Measurements from ENCODE around the gene MUC5AC. TPM values are rescaled to one million over a fixed set of nuclear protein-coding genes. Genes with fewer than 3 reads are reported as not detected.

The MUC5AC gene
- total and polyA plus RNA-seq, 4 donors, result not detected

DNA sequence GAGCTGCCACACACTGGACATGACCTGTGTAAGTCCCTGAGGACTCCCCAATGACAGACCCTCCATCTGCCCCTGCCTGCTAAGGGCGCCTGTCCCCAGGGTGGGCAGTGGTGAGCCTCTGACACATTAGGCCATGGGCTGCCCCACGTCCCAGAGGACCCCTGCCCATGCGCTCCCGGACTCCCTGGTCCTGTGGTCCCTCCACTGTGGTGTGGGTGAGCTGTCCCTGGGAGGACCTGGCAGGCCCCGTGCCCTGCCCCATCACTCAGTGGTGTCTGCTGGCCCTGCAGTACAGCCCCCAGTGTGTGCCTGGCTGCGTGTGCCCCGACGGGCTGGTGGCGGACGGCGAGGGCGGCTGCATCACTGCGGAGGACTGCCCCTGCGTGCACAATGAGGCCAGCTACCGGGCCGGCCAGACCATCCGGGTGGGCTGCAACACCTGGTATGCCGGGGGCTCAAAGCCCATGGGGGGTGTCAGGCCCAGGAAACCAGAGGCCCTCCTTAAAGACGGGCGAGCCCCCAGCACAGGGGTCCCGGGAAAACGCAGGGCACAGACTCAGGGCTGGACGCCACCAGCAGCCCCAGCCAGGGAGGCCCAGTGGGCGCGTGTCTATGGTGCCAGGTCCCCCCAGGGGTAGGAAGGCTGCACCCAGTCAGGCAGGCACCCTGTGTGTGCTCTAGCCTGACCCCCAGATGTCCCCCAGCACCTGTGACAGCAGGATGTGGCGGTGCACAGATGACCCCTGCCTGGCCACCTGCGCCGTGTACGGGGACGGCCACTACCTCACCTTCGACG is 18.7 kb downstream of the MUC5AC start:
- WGBS, result 91% methylated on average over 32 of the region's 32 CpGs
- Histone ChIP-seq H3K27me3 (ENCODE audit: control insufficient read depth in 4 of 4, insufficient read depth in 4 of 4, low read length in 3 of 4) (peaks cover 0 to 4% (median 0%) of the 10 kb centered on the region in 4 donors), H3K4me3 (ENCODE audit: low read depth in 1 of 3, low read length in 3 of 3) (no peak overlapping the region), H3K9ac (ENCODE audit: low read depth in 1 of 2, low read length in 2 of 2) (no peak overlapping the region), H3K27ac (ENCODE audit: low read depth in 1 of 2, low read length in 2 of 2) (no peak overlapping the region), H3K9me3 (ENCODE audit: control insufficient read depth in 4 of 4, low read length in 3 of 4) (no peaks in the 10 kb centered on the region), H3K4me1 (ENCODE audit: control insufficient read depth in 4 of 4, insufficient read depth in 4 of 4, low read length in 3 of 4) (no peaks in the 10 kb centered on the region), H3K36me3 (ENCODE audit: control insufficient read depth in 4 of 4, insufficient read depth in 3 of 4, low read depth in 1 of 4, low read length in 3 of 4) (no peaks in the 10 kb centered on the region)
- TF ChIP-seq FOXA1 (IDR thresholded peaks at IDR 0.05), result no peak
- no peak for DNase-seq (ENCODE audit: low spot score)

DNA sequence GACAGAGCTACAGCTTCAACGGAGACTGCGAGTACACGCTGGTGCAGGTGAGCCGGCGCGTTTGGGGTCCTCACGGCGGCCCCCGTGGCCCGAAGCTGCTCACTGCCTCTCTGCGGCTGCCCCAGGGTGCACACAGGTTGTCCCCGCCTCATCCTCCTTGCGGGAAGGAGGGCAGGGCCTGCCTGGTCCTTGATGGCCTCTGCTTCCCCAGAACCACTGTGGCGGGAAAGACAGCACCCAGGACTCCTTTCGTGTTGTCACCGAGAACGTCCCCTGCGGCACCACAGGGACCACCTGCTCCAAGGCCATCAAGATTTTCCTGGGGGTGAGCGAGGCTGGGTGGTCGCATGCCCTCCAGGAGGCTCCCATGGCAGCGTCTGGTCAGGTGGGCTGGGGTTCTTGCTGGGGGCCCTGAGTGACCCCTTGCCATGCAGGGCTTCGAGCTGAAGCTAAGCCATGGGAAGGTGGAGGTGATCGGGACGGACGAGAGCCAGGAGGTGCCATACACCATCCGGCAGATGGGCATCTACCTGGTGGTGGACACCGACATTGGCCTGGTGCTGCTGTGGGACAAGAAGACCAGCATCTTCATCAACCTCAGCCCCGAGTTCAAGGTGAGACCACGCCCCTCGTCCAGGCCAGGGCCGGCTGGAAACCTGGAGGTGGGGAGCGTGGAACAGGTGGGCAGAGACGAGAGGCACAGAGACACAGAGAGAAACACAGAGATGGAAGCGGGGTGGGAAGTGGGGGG is 19.4 kb downstream of the MUC5AC start:
- 85% methylated on average over 34 of the region's 34 CpGs for WGBS
- no peaks in the 10 kb centered on the region for H3K4me1 ChIP-seq (ENCODE audit: control insufficient read depth in 4 of 4, insufficient read depth in 4 of 4, low read length in 3 of 4)
- no peaks in the 10 kb centered on the region for H3K36me3 ChIP-seq (ENCODE audit: control insufficient read depth in 4 of 4, insufficient read depth in 3 of 4, low read depth in 1 of 4, low read length in 3 of 4)
- TF ChIP-seq HNF4A (conservative IDR thresholded peaks at IDR 0.05) (no peak), NR2F2 (IDR thresholded peaks at IDR 0.05) (no peak), GABPA (IDR thresholded peaks at IDR 0.05 in 1 of 2, conservative IDR thresholded peaks at IDR 0.05 in 1 of 2) (no peak), YY1 (IDR thresholded peaks at IDR 0.05) (no peak), FOXA2 (IDR thresholded peaks at IDR 0.05) (no peak), RXRA (IDR thresholded peaks at IDR 0.05) (no peak)
- TF ChIP-seq, protein P1, sequence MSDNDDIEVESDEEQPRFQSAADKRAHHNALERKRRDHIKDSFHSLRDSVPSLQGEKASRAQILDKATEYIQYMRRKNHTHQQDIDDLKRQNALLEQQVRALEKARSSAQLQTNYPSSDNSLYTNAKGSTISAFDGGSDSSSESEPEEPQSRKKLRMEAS (IDR thresholded peaks at IDR 0.05), result no peak
- TF ChIP-seq, protein P2, sequence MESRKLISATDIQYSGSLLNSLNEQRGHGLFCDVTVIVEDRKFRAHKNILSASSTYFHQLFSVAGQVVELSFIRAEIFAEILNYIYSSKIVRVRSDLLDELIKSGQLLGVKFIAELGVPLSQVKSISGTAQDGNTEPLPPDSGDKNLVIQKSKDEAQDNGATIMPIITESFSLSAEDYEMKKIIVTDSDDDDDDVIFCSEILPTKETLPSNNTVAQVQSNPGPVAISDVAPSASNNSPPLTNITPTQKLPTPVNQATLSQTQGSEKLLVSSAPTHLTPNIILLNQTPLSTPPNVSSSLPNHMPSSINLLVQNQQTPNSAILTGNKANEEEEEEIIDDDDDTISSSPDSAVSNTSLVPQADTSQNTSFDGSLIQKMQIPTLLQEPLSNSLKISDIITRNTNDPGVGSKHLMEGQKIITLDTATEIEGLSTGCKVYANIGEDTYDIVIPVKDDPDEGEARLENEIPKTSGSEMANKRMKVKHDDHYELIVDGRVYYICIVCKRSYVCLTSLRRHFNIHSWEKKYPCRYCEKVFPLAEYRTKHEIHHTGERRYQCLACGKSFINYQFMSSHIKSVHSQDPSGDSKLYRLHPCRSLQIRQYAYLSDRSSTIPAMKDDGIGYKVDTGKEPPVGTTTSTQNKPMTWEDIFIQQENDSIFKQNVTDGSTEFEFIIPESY (IDR thresholded peaks at IDR 0.05), result no peak
- no peak overlapping the region for H3K9ac ChIP-seq (ENCODE audit: low read depth in 1 of 2, low read length in 2 of 2)
- H3K27me3 ChIP-seq (ENCODE audit: control insufficient read depth in 4 of 4, insufficient read depth in 4 of 4, low read length in 3 of 4), result peaks cover 0 to 4% (median 0%) of the 10 kb centered on the region in 4 donors
- H3K9me3 ChIP-seq (ENCODE audit: control insufficient read depth in 4 of 4, low read length in 3 of 4), result no peaks in the 10 kb centered on the region
- no peak overlapping the region for H3K4me3 ChIP-seq (ENCODE audit: low read depth in 1 of 3, low read length in 3 of 3)
- H3K27ac ChIP-seq (ENCODE audit: low read depth in 1 of 2, low read length in 2 of 2), result no peak overlapping the region
- DNase-seq (ENCODE audit: low spot score), result no peak

DNA sequence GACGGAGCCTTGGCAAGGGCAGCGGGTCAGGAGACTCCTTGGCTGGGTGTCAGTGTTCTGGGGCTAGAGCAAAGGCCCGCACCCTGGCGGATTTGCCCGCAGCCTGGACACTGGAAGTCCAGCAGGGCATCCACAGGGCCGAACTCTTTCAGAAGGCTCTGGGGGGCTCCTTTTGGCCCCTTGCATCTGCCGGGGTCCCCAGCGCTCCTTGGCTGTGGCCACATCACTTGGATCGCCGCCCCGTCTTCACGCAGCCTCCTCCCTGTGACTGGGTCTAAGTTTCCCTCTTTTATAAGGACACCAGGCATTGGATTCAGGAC is 20.0 kb downstream of the MUC5AC start:
- Histone ChIP-seq H3K4me1 (ENCODE audit: control insufficient read depth in 4 of 4, insufficient read depth in 4 of 4, low read length in 3 of 4) (no peaks in the 10 kb centered on the region), H3K4me3 (ENCODE audit: low read depth in 1 of 3, low read length in 3 of 3) (no peak overlapping the region), H3K36me3 (ENCODE audit: control insufficient read depth in 4 of 4, insufficient read depth in 3 of 4, low read depth in 1 of 4, low read length in 3 of 4) (no peaks in the 10 kb centered on the region), H3K27me3 (ENCODE audit: control insufficient read depth in 4 of 4, insufficient read depth in 4 of 4, low read length in 3 of 4) (peaks cover 0 to 4% (median 0%) of the 10 kb centered on the region in 4 donors), H3K9me3 (ENCODE audit: control insufficient read depth in 4 of 4, low read length in 3 of 4) (no peaks in the 10 kb centered on the region), H3K9ac (ENCODE audit: low read depth in 1 of 2, low read length in 2 of 2) (no peak overlapping the region), H3K27ac (ENCODE audit: low read depth in 1 of 2, low read length in 2 of 2) (no peak overlapping the region)
- no peak for DNase-seq (ENCODE audit: low spot score)
- 88% methylated on average over 12 of the region's 12 CpGs for WGBS
- TF ChIP-seq, protein P3, sequence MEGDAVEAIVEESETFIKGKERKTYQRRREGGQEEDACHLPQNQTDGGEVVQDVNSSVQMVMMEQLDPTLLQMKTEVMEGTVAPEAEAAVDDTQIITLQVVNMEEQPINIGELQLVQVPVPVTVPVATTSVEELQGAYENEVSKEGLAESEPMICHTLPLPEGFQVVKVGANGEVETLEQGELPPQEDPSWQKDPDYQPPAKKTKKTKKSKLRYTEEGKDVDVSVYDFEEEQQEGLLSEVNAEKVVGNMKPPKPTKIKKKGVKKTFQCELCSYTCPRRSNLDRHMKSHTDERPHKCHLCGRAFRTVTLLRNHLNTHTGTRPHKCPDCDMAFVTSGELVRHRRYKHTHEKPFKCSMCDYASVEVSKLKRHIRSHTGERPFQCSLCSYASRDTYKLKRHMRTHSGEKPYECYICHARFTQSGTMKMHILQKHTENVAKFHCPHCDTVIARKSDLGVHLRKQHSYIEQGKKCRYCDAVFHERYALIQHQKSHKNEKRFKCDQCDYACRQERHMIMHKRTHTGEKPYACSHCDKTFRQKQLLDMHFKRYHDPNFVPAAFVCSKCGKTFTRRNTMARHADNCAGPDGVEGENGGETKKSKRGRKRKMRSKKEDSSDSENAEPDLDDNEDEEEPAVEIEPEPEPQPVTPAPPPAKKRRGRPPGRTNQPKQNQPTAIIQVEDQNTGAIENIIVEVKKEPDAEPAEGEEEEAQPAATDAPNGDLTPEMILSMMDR (IDR thresholded peaks at IDR 0.05; ENCODE audit: low read depth, low read length, missing input control), result no peak
- TF ChIP-seq, protein P4, sequence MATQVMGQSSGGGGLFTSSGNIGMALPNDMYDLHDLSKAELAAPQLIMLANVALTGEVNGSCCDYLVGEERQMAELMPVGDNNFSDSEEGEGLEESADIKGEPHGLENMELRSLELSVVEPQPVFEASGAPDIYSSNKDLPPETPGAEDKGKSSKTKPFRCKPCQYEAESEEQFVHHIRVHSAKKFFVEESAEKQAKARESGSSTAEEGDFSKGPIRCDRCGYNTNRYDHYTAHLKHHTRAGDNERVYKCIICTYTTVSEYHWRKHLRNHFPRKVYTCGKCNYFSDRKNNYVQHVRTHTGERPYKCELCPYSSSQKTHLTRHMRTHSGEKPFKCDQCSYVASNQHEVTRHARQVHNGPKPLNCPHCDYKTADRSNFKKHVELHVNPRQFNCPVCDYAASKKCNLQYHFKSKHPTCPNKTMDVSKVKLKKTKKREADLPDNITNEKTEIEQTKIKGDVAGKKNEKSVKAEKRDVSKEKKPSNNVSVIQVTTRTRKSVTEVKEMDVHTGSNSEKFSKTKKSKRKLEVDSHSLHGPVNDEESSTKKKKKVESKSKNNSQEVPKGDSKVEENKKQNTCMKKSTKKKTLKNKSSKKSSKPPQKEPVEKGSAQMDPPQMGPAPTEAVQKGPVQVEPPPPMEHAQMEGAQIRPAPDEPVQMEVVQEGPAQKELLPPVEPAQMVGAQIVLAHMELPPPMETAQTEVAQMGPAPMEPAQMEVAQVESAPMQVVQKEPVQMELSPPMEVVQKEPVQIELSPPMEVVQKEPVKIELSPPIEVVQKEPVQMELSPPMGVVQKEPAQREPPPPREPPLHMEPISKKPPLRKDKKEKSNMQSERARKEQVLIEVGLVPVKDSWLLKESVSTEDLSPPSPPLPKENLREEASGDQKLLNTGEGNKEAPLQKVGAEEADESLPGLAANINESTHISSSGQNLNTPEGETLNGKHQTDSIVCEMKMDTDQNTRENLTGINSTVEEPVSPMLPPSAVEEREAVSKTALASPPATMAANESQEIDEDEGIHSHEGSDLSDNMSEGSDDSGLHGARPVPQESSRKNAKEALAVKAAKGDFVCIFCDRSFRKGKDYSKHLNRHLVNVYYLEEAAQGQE (IDR thresholded peaks at IDR 0.05), result no peak
- no peak for TF ChIP-seq YY1 (IDR thresholded peaks at IDR 0.05)
- no peak for TF ChIP-seq RAD21 (IDR thresholded peaks at IDR 0.05)
- TF ChIP-seq FOXA2 (IDR thresholded peaks at IDR 0.05), result no peak
- no peak for TF ChIP-seq NR2F2 (IDR thresholded peaks at IDR 0.05)
- no peak for TF ChIP-seq GABPA (IDR thresholded peaks at IDR 0.05 in 1 of 2, conservative IDR thresholded peaks at IDR 0.05 in 1 of 2)
- no peak for TF ChIP-seq JUND (IDR thresholded peaks at IDR 0.05)
- no peak for TF ChIP-seq FOXA1 (IDR thresholded peaks at IDR 0.05)
- TF ChIP-seq, protein P1 (IDR thresholded peaks at IDR 0.05), result no peak
- TF ChIP-seq EGR1 (IDR thresholded peaks at IDR 0.05; ENCODE audit: low read depth in 2 of 2), result no peak
- no peak for TF ChIP-seq TAF1 (conservative IDR thresholded peaks at IDR 0.05)
- TF ChIP-seq, protein P5, sequence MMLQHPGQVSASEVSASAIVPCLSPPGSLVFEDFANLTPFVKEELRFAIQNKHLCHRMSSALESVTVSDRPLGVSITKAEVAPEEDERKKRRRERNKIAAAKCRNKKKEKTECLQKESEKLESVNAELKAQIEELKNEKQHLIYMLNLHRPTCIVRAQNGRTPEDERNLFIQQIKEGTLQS (IDR thresholded peaks at IDR 0.05), result no peak
- TF ChIP-seq SP1 (IDR thresholded peaks at IDR 0.05), result no peak
- TF ChIP-seq HNF4A (conservative IDR thresholded peaks at IDR 0.05), result no peak
- TF ChIP-seq HNF4G (IDR thresholded peaks at IDR 0.05), result no peak
